HG03442 (cell line): Measurements from ENCODE around the gene CTPS1.

Experiments
- ATAC-seq: cut with Tn5 transposase; IDR thresholded peaks from one replicate; pipeline ENCODE4 v1.9.1; 2021; ENCODE audit warnings: mild to moderate bottlenecking, moderate library complexity; ENCODE audit not compliant: unreplicated experiment

The CTPS1 gene

GRCh38 chr1:40979241-40980067 is at the start of gene CTPS1:
Gene CTPS1, plus strand, starts transcription at chr1:40979696. Its CDS starts 3,595 bp downstream, at chr1:40983291.
- ATAC-seq: peak; percentile 88

- ATAC-seq: no peak
These were observed 49.1 kb upstream of the CTPS1 start for GRCh38 chr1:40930174-40930964.

- ATAC-seq: no peak
These were observed 47.9 kb upstream of the CTPS1 start for GRCh38 chr1:40931601-40932000.

GRCh38 chr1:40932006-40932405 is 47.5 kb upstream of the CTPS1 start:
- ATAC-seq: no peak

GRCh38 chr1:40936931-40937339 is 42.6 kb upstream of the CTPS1 start:
- ATAC-seq: no peak

- no peak for ATAC-seq
These were observed 41.1 kb upstream of the CTPS1 start for GRCh38 chr1:40938393-40938792.

GRCh38 chr1:40939320-40940059 is 40.0 kb upstream of the CTPS1 start:
- ATAC-seq: no peak

- ATAC-seq: no peak
These were observed 35.2 kb upstream of the CTPS1 start for GRCh38 chr1:40944326-40944725.

- no peak for ATAC-seq
These were observed 34.6 kb upstream of the CTPS1 start for GRCh38 chr1:40944841-40945430.

GRCh38 chr1:40945491-40945973 is 34.0 kb upstream of the CTPS1 start:
- no peak for ATAC-seq

- ATAC-seq: no peak
These were observed 30.6 kb upstream of the CTPS1 start for GRCh38 chr1:40948741-40949443.

GRCh38 chr1:40949563-40949962 is 29.9 kb upstream of the CTPS1 start:
- ATAC-seq: no peak

GRCh38 chr1:40951943-40952743 is 27.4 kb upstream of the CTPS1 start:
- no peak for ATAC-seq

GRCh38 chr1:40952744-40953315 is 26.7 kb upstream of the CTPS1 start:
- ATAC-seq: no peak

GRCh38 chr1:40954626-40955025 is 24.9 kb upstream of the CTPS1 start:
- ATAC-seq: no peak

- ATAC-seq: no peak
These were observed 24.2 kb upstream of the CTPS1 start for GRCh38 chr1:40955266-40955665.

- ATAC-seq: no peak
These were observed 23.1 kb upstream of the CTPS1 start for GRCh38 chr1:40956407-40956806.

GRCh38 chr1:40958210-40958609 is 21.3 kb upstream of the CTPS1 start:
- ATAC-seq: no peak

GRCh38 chr1:40965531-40965930 is 14.0 kb upstream of the CTPS1 start:
- no peak for ATAC-seq
